ENCODE data around the gene STAT5B.

DNA sequence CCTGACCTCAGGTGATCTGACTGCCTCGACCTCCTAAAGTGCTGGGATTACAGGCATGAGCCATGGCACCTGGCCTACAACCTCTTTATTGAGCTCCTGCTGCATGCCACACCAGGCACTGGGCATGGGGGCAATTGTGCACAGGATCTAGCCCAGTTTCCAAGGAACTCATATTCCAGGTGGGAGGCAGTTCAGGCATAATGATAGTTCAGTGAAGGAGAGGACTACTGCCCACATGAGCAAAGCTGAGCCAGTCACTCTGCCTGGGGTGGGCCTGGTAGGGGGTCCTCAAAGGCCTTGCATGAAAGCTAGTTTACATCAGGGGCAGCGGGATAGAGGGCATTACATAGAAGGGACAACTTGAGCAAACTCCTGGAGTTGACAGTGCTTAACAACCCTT lies 88.4 kb downstream of the STAT5B start:
- no peak for TF ChIP-seq NFATC4 (CRISPR knock-in tag; IDR thresholded peaks at IDR 0.05)
- TF ChIP-seq, protein P1, sequence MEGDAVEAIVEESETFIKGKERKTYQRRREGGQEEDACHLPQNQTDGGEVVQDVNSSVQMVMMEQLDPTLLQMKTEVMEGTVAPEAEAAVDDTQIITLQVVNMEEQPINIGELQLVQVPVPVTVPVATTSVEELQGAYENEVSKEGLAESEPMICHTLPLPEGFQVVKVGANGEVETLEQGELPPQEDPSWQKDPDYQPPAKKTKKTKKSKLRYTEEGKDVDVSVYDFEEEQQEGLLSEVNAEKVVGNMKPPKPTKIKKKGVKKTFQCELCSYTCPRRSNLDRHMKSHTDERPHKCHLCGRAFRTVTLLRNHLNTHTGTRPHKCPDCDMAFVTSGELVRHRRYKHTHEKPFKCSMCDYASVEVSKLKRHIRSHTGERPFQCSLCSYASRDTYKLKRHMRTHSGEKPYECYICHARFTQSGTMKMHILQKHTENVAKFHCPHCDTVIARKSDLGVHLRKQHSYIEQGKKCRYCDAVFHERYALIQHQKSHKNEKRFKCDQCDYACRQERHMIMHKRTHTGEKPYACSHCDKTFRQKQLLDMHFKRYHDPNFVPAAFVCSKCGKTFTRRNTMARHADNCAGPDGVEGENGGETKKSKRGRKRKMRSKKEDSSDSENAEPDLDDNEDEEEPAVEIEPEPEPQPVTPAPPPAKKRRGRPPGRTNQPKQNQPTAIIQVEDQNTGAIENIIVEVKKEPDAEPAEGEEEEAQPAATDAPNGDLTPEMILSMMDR (IDR thresholded peaks at IDR 0.05) = no peak
- TF ChIP-seq ZNF121 (CRISPR knock-in tag; IDR thresholded peaks at IDR 0.05) = no peak
- TF ChIP-seq CREM (CRISPR knock-in tag; IDR thresholded peaks at IDR 0.05) = no peak
- no peak for TF ChIP-seq SMAD3 (CRISPR knock-in tag; IDR thresholded peaks at IDR 0.05; ENCODE audit: borderline replicate concordance)
- TF ChIP-seq ETV6 (CRISPR knock-in tag; IDR thresholded peaks at IDR 0.05) = no peak
- TF ChIP-seq, protein P2, sequence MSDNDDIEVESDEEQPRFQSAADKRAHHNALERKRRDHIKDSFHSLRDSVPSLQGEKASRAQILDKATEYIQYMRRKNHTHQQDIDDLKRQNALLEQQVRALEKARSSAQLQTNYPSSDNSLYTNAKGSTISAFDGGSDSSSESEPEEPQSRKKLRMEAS (CRISPR knock-in tag; IDR thresholded peaks at IDR 0.05) = no peak
- TF ChIP-seq CREB1 (CRISPR knock-in tag; IDR thresholded peaks at IDR 0.05) = no peak
- TF ChIP-seq FOXP1 (CRISPR knock-in tag; IDR thresholded peaks at IDR 0.05; ENCODE audit: borderline replicate concordance) = no peak
- TF ChIP-seq ESRRA (CRISPR knock-in tag; IDR thresholded peaks at IDR 0.05; ENCODE audit: borderline replicate concordance) = no peak
- TF ChIP-seq, protein P3, sequence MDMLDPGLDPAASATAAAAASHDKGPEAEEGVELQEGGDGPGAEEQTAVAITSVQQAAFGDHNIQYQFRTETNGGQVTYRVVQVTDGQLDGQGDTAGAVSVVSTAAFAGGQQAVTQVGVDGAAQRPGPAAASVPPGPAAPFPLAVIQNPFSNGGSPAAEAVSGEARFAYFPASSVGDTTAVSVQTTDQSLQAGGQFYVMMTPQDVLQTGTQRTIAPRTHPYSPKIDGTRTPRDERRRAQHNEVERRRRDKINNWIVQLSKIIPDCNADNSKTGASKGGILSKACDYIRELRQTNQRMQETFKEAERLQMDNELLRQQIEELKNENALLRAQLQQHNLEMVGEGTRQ (CRISPR knock-in tag; IDR thresholded peaks at IDR 0.05) = no peak
- TF ChIP-seq, protein P4, sequence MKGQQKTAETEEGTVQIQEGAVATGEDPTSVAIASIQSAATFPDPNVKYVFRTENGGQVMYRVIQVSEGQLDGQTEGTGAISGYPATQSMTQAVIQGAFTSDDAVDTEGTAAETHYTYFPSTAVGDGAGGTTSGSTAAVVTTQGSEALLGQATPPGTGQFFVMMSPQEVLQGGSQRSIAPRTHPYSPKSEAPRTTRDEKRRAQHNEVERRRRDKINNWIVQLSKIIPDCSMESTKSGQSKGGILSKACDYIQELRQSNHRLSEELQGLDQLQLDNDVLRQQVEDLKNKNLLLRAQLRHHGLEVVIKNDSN (CRISPR knock-in tag; IDR thresholded peaks at IDR 0.05) = no peak
